Activated CD4-positive, alpha-beta memory T cell treated with anti-CD3 and anti-CD28 coated beads for 36 hours (primary cell): ENCODE results near the gene F10. TPM values are rescaled to one million over a fixed set of nuclear protein-coding genes. Genes with fewer than 3 reads are reported as not detected.

Source experiments
- CTCF ChIA-PET: fragments of 350-600 bp; sonication (Branson Sonifier 250); formaldehyde crosslinking; loops from one replicate; lab custom pipeline; 2021; ENCODE audit warnings: antibody characterized with exemption, inconsistent platforms; lab: Charles Lee
- POLR2A ChIA-PET: fragments of 350-600 bp; sonication (Branson Sonifier 250); formaldehyde crosslinking; loops from one replicate; lab custom pipeline; 2021; ENCODE audit warnings: antibody characterized with exemption; lab: Charles Lee
- DNase-seq: peaks from one replicate; pipeline ENCODE4 v3.0.0-alpha.2; 2020
- H3K27ac Mint-ChIP-seq: one replicate; pipeline ENCODE4 v1.8.0; 2021; ENCODE audit warnings: mixed read lengths
- H3K27me3 Mint-ChIP-seq: one replicate; pipeline ENCODE4 v1.8.0; 2021; ENCODE audit warnings: mixed read lengths
- H3K36me3 Mint-ChIP-seq: one replicate; pipeline ENCODE4 v1.8.0; 2021; ENCODE audit warnings: mixed read lengths
- H3K4me1 Mint-ChIP-seq: one replicate; pipeline ENCODE4 v1.8.0; 2021; ENCODE audit warnings: low read depth, mixed read lengths
- H3K4me3 Mint-ChIP-seq: one replicate; pipeline ENCODE4 v1.8.0; 2021; ENCODE audit warnings: mild to moderate bottlenecking, mixed read lengths
- H3K9me3 Mint-ChIP-seq: one replicate; pipeline ENCODE4 v1.8.0; 2021; ENCODE audit warnings: mixed read lengths
- intact Hi-C: fragments of 100-400 bp; cut with micrococcal nuclease; formaldehyde crosslinking; loops from one replicate; pipeline ENCODE4 v1.15.1; 2023
- total RNA-seq, 2 experiments: library from RNA; stranded (reverse); gene quantifications; one replicate each; pipeline ENCODE4 v1.2.3, GENCODE V29; 2021

Gene F10
- total RNA-seq, 2 experiments from 2014 or later: not detected

- POLR2A ChIA-PET: no interaction called here
- no peaks in the 10 kb centered on the region for H3K9me3 Mint-ChIP-seq
- no peaks in the 10 kb centered on the region for H3K27me3 Mint-ChIP-seq
- peaks cover 4% of the 10 kb centered on the region for H3K36me3 Mint-ChIP-seq
- no peaks in the 10 kb centered on the region for H3K4me1 Mint-ChIP-seq
- DNase-seq: no peak
- CTCF ChIA-PET: no interaction called here
- H3K4me3 Mint-ChIP-seq: no peak overlapping the region
- intact Hi-C loops: no loop called here
- H3K27ac Mint-ChIP-seq: no peak overlapping the region
Observed at GRCh38 chr13:113080901-113081521, 41.6 kb upstream of the F10 start.

DNA sequence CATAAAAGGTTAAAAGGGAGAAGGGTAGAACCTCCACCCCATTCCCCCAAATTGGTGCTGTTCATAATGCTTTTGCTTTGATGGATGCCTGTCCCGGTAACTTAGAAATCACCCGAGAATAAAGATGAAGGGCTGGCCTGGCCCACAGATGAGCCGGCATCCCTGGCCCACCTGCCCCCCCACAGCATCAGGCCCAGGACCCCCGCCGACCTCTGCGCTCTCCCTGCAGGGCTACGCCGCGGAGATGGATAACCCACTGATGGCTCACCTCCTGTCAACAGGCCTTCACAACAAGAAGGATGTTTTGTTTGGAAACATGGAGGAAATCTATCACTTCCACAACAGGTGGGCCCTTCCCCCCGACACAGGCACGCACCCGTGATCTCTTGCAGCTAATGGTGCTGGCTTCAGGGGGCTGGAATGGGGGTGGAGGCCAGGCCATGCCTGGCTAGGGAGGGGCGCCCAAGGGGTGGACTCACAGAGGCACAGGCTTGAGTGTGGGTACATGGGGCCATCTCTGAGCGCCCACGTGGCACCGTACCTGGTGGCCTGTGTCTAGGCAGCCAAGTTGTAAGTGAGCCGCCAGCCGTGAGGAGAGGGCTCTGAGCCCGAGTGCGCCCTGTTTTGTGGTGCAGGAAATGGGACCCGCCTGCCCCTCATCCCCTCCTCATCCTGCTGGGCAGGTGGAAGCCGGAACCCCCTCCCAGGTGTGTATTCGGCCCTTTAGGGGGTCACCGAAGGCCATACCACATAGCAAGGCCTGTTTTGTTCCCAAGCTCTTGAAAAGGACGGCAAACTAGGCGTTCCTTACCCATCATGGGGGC, 40.2 kb upstream of the F10 start:
- intact Hi-C loops: no loop called here
- ChIA-PET CTCF (no interaction called here), POLR2A (no interaction called here)
- H3K27me3 Mint-ChIP-seq: no peaks in the 10 kb centered on the region
- no peak overlapping the region for H3K4me3 Mint-ChIP-seq
- H3K27ac Mint-ChIP-seq: no peak overlapping the region
- DNase-seq: no peak
- peaks cover 4% of the 10 kb centered on the region for H3K36me3 Mint-ChIP-seq
- no peaks in the 10 kb centered on the region for H3K9me3 Mint-ChIP-seq
- no peaks in the 10 kb centered on the region for H3K4me1 Mint-ChIP-seq

GRCh38 chr13:113083022-113083373, 39.6 kb upstream of the F10 start:
- intact Hi-C loops: no loop called here
- ChIA-PET POLR2A (no interaction called here), CTCF (no interaction called here)
- Mint-ChIP-seq H3K27me3 (no peaks in the 10 kb centered on the region), H3K4me1 (no peaks in the 10 kb centered on the region), H3K9me3 (no peaks in the 10 kb centered on the region), H3K27ac (no peak overlapping the region), H3K4me3 (no peak overlapping the region), H3K36me3 (peaks cover 1% of the 10 kb centered on the region)
- DNase-seq: no peak

DNA sequence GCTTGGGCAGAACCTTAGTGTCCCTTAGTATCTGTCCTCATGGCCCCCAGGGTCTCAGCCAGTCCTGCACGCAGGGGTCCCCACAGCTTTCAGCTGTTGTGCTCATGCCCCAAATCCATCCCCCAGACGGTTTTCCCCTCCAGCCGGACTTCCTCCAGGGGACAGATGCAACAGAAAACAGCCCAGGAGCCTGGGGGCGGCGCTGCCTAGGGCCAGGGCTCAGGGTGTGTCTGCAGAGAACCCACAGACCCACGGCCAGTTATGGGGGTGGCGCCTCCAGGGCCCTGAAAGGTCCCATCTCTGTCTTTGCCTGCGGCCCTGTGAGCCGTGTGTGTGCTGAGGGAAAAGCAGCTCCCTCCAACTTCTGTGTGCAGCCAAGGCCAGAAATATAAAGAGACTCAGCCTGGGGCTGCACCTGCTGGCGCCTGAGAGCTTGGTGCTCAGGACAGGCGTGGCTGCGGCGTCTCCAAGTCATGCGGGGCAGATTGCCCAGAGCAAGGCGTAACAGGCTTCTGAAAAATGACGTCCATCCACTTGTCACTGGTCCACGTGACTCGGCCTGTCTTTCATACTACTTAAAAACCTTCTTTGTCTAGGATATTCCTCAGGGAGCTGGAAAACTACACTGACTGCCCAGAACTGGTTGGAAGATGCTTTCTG, 39.1 kb upstream of the F10 start:
- Mint-ChIP-seq H3K4me3 (no peak overlapping the region), H3K27me3 (no peaks in the 10 kb centered on the region), H3K27ac (no peak overlapping the region), H3K4me1 (no peaks in the 10 kb centered on the region), H3K9me3 (no peaks in the 10 kb centered on the region), H3K36me3 (peaks cover 1% of the 10 kb centered on the region)
- no peak for DNase-seq
- ChIA-PET CTCF (no interaction called here), POLR2A (no interaction called here)
- intact Hi-C loops: no loop called here

- Mint-ChIP-seq H3K4me1 (no peaks in the 10 kb centered on the region), H3K27me3 (no peaks in the 10 kb centered on the region)
- CTCF ChIA-PET: no interaction called here
Observed at GRCh38 chr13:113084094-113084942, 38.3 kb upstream of the F10 start.

DNA sequence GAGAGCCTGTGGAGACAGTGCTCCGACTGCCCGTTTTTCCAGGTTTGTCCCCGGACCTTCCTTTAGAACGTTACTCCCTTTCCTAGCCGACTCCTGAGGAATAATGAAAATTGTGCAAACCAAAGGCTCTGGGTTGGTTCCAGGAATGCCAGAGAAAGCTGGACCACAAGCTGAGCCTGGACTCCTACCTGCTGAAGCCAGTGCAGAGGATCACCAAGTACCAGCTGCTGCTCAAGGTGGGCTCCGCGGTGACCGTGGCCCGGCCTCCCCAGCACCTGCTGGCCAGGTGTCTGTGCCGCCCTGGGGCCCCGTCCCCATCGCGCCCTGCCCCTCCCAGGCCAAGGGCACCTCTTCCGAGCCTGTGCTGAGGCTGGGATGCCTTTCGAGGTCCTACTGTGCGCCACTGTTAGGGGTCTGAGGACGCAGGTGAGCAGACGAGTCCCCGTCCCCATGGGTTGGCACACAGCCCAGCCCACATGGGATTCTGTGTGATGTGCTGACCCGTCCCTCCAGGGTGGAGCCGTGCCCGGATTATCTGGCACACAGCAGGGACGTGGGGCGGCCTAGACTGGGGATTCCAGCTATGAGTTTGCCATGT, 37.6 kb upstream of the F10 start:
- no peak for DNase-seq
- no peaks in the 10 kb centered on the region for H3K27me3 Mint-ChIP-seq
- H3K36me3 Mint-ChIP-seq: peaks cover 1% of the 10 kb centered on the region
- ChIA-PET POLR2A (no interaction called here), CTCF (no interaction called here)
- no peak overlapping the region for H3K27ac Mint-ChIP-seq
- intact Hi-C loops: no loop called here
- no peaks in the 10 kb centered on the region for H3K4me1 Mint-ChIP-seq
- H3K9me3 Mint-ChIP-seq: no peaks in the 10 kb centered on the region
- H3K4me3 Mint-ChIP-seq: no peak overlapping the region

More at GRCh38 chr13:113084094-113084942, 38.3 kb upstream of the F10 start:
- no peak overlapping the region for H3K4me3 Mint-ChIP-seq
- peaks cover 1% of the 10 kb centered on the region for H3K36me3 Mint-ChIP-seq
- intact Hi-C loops: no loop called here
- H3K9me3 Mint-ChIP-seq: no peaks in the 10 kb centered on the region
- no peak for DNase-seq
- no peak overlapping the region for H3K27ac Mint-ChIP-seq
- POLR2A ChIA-PET: no interaction called here

DNA sequence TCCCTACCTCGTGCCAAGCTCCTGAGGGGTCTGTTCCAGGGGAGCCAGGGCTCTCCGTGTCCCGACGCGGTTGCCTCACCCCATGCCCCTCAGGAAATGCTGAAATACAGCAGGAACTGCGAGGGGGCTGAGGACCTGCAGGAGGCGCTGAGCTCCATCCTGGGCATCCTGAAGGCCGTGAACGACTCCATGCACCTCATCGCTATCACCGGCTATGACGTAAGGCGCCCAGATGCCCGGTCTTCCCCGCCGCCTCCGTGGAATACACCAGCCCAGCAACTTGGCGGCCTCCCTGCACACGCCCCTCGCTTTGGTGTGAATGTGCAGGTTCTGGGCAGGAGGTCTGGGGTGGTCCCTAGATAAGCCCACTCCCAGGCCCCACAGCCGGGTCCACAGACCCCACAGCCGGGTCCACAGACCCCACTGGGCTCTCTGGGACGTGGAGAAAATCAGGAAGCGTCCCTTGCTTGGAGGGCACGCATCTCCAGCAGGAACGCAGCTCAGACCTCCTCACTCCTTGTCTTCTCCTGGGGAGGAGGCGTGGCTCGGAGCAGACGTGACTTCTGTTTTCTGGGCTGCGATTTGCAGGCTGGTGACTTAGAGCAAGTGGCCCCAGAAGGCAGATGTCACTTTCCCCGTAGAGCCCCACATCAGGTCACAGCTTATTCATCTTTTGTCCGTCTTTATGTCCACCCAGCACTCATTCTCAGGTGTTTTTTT, 36.4 kb upstream of the F10 start:
- H3K27me3 Mint-ChIP-seq: no peaks in the 10 kb centered on the region
- intact Hi-C loops: no loop called here
- no peak overlapping the region for H3K4me3 Mint-ChIP-seq
- H3K27ac Mint-ChIP-seq: no peak overlapping the region
- POLR2A ChIA-PET: no interaction called here
- no peaks in the 10 kb centered on the region for H3K4me1 Mint-ChIP-seq
- no peaks in the 10 kb centered on the region for H3K9me3 Mint-ChIP-seq
- DNase-seq: no peak
- CTCF ChIA-PET: no interaction called here
- H3K36me3 Mint-ChIP-seq: peaks cover 1% of the 10 kb centered on the region

DNA sequence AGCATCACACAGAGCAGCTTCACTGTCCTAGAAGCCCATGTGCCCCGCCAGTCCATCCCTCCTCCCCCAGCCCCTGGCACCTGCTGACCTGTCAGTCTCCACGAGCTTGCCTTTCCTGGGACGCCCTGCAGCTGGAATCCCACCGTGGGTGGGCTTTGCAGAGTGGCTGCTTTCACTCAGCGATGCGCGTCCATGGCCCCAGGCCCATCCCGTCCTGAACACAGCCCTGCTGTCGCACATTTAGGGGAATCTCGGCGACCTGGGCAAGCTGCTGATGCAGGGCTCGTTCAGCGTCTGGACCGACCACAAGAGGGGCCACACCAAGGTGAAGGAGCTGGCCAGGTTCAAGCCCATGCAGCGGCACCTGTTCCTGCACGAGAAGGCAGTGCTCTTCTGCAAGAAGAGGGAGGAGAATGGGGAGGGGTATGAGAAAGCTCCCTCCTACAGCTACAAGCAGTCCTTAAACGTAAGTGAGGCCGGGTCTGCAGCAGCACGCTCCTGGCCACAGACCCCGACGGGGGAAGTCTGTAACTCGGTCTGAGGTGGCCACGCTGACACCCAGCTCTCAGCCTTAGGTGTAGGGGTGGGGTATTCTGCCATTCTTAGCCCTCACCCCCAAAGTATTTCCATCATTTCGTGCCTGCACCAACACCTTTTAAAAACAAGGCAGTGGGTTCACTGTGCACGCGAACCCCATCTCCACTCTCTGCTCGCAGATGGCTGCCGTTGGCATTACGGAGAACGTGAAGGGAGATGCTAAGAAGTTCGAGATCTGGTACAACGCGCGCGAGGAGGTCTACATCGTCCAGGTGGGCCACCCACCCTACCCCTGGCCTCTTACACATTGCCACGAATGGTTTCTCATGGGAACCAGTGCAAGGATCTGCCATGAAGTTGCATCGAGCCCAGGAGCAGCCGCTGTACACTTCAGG, 35.3 kb upstream of the F10 start:
- ChIA-PET POLR2A (no interaction called here), CTCF (no interaction called here)
- intact Hi-C loops: no loop called here
- no peak for DNase-seq
- no peaks in the 10 kb centered on the region for H3K4me1 Mint-ChIP-seq
- no peaks in the 10 kb centered on the region for H3K9me3 Mint-ChIP-seq
- H3K4me3 Mint-ChIP-seq: no peak overlapping the region
- no peaks in the 10 kb centered on the region for H3K27me3 Mint-ChIP-seq
- H3K36me3 Mint-ChIP-seq: peaks cover 1% of the 10 kb centered on the region
- no peak overlapping the region for H3K27ac Mint-ChIP-seq

- CTCF ChIA-PET: no interaction called here
- intact Hi-C loops: no loop called here
- H3K9me3 Mint-ChIP-seq: no peaks in the 10 kb centered on the region
- POLR2A ChIA-PET: no interaction called here
- DNase-seq: no peak
- no peak overlapping the region for H3K4me3 Mint-ChIP-seq
- no peaks in the 10 kb centered on the region for H3K27me3 Mint-ChIP-seq
- H3K27ac Mint-ChIP-seq: no peak overlapping the region
- peaks cover 1% of the 10 kb centered on the region for H3K36me3 Mint-ChIP-seq
- H3K4me1 Mint-ChIP-seq: no peaks in the 10 kb centered on the region
Observed at GRCh38 chr13:113087923-113088690, 34.5 kb upstream of the F10 start.

GRCh38 chr13:113088691-113089020, 33.9 kb upstream of the F10 start:
- Mint-ChIP-seq H3K4me3 (no peak overlapping the region), H3K9me3 (no peaks in the 10 kb centered on the region), H3K4me1 (no peaks in the 10 kb centered on the region), H3K27ac (no peak overlapping the region), H3K27me3 (no peaks in the 10 kb centered on the region), H3K36me3 (peaks cover 1% of the 10 kb centered on the region)
- ChIA-PET POLR2A (no interaction called here), CTCF (no interaction called here)
- no peak for DNase-seq
- intact Hi-C loops: no loop called here
